ENCODE data around the gene LHFPL6.

LHFPL6 gene

DNA sequence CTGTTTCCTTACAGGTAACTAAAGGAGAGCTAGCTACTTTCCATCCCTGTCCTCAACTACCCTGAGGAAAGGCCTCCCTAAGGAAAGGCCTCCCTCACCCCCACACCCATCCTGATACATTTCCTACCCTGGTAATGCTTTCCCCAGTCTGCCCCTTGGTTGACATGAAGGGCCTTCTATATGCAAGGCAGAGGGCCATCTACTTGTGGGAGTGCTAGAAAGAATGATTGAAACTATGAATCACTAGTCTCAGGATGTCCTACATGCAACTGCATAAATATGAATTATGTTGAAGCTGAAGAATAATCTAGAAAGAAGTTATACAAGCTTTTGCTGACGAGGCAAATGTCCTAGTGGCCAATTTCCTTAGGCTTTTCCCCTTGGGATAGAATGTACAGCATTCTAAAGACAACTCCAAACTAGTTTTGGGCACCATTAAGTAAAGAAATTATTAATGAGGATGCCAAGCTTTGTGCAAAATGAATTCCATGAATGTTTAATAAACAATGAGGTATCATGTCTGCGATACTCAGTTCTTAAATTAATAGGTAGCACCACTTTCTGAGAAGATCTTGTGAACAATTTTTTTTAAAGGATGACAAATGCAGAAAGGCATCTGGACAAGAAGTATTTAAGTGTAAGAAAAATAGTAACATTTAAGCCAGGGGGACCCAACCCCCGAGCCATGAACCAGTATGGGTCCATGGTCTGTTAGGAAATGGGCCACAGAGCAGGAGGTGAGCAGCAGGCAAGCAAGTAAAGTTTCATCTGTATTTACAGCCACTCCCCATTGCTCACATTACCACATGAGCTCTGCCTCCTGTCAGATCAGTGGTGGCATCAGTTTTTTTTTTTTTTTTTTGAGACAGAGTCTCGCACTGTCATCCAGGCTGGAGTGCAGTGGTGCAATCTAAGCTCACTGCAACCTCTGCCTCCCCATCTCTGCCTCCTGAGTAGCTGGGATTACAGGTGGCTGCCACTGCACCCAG is 223.0 kb downstream of the LHFPL6 start:
- no peak for DNase-seq

DNA sequence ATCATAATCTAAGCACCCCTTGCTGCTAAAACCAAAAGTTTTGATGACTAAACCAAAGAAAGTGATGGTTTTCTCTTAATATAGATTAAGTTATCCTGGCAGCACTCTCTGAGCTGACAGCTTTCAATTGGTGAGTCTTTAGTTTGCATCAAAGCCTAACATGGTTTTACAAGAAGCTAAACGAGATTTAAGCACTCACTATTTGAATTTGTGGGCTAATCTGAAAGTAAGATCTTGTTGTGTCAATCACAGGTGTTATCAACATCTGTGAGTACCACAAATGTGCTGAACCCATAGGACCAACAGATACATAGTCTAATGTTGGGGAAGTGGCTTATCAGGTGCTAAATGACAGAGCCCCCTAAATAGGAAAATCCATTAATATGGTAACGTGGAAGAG is 223.9 kb downstream of the LHFPL6 start:
- no peak for DNase-seq

DNA sequence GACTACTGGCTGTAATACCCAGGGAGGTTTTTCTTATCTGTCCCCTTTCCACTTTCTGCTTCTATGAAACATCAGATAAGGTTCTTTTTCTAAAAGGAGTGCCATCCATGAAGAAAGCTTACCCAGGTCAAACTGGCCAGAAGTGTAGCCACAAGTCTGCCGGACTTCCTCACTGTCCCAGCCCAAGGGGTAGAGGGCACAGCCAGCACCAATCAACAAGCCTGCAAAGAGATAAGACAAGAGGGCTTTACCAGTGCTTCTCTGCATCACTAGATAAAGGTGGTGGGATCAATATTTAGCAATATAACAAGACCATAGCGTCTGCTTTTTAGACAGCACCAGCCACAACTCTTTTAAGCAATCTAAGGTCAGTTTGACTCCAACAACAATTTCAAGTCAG is 224.7 kb downstream of the LHFPL6 start:
- DNase-seq, result no peak

DNA sequence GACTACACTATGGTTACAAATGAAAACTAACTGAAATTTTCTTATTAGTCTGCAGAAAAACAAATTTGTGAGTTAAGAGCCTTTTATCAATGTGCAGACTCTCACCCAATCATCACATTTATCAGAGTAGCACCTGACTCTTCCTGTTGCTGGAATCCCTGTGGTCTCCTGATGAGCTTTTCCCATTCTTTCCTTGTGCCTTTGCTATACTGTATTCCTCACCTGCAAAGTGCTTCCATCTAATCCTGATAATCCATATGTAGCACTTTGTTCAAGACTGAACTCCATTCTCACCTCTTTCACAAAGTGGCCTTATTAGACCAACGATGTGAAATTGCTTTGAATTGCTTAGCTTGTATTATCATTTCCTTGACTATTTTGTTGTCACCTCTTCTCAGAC is 225.3 kb downstream of the LHFPL6 start:
- DNase-seq, result no peak

DNA sequence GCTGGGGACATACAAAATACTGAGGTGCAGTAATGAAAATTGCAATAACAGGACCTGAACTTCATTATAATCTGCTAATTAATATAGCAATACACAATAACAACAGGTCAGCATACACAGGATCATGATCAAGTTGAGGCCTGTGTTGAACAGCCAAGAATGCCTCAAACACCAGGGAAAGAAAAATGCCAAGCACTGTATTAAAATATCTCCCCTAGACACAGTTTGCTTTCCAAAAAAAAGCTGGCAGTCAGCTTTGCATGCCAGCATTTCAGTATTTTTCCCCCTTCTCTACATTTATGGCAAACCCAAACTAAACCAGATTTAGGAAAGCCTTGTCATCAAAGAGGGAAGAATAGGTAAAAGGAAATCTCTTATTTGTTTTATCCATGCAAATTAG is 226.9 kb downstream of the LHFPL6 start:
- no peak for DNase-seq

DNA sequence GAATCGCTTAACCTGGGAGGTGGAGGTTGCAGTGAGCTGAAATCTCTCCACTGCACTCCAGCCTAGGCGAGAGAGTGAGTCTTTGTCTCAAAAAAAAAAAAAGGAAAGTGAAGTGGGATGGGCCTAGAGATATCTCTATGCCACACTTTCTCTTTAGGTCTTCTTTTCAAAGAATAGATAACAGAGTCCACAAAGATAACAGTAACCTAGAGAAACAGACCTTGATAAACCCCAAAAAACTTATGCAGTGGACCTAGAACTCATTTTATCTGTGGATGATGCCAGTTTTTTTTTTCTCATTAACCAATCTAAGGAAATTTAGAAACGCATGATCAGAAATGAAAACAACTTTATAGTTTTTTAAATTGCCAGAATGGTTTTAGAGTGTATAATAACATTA is 227.4 kb downstream of the LHFPL6 start:
- DNase-seq, result no peak

DNA sequence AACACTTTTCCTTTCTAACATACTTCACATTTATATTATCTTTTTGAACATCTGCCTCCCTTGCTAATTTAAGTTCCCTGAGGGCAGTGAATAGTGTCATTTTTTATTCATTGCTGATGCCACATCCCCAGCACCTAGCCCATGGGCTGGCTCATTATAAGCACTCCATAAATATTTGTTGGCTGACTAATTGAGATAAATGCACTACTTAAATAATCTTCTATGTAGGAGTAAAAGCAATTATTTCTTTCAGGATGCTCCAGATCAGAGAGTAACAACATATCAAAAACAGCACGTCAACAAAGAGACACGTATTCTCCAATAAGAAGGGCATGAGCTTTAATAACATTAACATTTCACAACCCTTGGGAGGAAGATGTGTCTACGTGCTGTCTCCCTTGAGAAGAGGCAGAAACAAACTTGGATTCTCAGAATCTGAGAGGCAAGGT is 228.2 kb downstream of the LHFPL6 start:
- no peak for DNase-seq

DNA sequence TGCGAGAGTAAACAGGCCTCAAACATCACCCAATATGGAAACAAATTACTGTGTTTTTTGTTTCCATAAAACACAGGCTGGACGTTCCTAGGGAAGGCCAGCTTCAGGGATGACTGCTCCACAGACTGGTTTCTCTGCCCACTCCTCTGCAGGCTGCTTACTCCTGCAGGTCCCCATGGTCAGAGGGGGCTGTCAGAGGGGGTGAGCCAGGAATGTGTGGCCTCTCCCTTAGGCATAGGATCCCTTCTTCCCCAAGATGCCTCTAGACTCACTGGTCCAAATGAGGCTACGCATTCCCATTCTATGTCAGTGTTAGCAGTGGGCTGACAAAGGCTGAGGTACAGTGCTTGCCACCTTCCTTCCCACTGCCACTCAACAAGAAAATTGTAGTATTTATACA is 229.8 kb downstream of the LHFPL6 start:
- DNase-seq, result no peak

DNA sequence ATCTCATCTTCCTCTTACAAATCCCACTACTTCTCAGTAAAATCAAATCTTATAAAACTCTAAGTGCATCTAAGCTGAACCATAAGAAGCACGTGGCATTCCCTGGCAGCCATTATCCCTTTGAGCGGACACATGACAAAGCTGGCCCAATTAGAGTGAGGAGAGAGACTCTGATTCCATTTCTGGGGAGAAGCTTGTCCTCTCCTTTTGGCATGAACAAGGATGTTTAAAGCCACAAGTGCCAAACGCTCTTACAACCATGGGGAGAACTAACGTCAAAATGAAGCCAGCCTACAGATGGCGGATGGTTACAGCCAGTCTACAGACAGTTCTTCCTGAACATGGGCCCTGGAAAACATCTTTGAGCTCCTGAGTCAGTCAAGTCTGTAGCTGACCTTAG is 231.3 kb downstream of the LHFPL6 start:
- DNase-seq, result no peak

DNA sequence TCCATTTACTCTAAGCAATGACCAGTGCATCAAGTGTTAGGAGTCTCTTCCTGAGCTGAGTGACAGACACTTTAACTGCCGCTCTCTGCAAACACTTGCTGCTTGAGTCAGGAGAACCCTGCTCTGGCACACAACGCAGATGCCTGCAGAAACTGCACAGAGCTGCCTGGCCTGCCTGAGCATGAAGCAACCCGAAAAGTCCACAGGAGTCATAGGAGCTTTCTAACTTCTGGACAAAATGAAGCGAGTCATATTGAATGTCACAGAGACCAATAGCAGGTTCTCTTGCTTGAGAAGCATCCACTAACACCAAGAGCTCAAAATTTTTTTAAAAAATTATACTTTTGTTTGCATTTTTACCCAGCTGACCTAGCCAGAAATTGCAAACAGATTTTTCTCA is 232.4 kb downstream of the LHFPL6 start:
- no peak for DNase-seq

DNA sequence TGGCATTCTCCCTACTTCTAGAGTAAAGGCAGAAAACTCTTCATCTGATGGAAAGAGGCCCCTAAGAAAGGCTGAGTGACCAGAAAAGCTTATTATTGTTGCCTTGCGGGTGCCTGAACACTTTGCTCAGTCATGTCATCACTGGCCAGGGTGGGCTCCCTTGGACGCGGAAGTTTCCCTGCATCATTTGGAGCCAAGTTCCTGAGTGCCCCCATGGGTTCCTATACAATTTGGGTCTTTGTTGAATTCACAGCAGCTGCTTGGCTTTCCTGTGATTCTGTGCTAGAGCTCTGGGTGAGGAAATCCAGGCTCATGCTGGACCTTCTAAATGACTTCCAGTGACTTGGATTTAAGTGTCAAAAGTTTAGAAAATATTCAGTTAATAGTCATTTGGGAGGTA is 232.9 kb downstream of the LHFPL6 start:
- DNase-seq, result no peak

DNA sequence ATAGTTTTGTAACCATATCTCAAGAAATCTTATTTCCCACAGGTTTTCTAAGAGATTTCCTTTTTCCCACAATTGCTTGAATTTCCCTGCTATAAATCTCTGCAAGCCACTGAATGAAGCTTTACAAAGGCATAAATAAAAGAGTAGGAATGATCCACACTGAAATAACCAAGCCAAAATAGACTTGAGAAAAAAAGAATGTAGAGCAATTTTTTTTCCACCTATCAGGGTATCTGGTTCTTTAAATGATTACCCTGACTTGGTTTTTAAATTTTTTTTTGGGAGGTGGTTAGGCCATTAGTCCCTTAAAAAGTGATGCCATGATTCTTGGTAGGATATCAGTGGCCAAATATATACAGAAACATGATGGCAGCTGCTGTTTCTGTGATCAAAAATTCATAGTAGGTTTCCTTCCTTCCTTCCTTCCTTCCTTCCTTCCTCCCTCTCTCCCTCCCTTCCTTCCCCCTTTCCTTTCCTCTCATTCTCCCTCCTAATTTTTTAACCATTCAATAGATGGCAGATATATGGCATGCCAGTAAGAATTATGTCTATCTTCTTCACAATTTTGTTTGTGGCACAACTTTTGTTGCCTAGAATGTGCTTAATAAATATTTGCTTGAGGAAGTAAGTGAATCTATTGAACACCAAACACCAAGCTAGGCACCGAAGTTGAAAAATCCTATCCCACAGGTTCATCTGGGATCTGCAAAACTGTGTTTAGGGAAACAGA is 233.7 kb downstream of the LHFPL6 start:
- no peak for DNase-seq

DNA sequence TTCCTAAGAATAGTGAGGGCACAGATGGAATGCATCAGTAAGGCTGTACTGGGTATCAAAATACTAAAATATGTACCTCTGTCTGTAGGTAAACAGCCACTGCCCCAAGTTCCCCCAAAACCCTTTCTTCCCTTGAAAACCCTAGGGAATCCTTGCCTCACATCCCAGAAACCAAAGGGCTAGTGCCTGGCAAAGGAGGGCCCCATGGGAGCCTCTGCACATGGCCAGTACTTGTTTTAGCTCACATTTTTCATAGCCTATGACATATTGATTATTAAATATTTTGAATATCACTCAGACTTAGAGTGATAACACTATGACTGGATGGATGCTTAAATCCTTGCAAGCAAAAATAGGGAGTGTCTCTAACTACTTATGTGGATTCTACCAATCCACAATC is 237.1 kb downstream of the LHFPL6 start:
- no peak for DNase-seq

DNA sequence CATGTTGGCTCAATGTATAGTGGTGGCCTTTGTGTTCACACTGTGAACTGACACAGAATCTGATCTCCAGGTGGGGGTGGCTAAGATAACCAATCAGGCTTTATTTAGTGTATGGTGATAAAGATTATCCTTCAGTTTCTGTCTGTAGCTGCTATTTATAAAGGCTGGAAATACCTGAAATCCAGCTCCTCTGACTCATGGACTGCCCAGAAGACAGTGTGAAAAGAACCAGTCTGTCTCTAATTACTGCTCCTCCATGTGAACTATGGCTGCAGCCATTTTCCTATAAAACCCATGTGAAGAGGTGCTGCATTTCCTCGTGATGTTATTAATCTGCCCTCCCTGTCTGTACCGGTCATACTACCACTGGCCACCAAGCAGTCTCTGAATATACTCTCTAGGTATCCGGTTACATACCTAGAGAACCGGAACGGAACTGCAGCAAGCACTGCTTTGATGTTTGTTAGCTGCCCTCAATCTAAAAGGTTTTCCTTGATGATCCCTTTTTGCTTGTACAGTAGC is 238.0 kb downstream of the LHFPL6 start:
- no peak for DNase-seq

DNA sequence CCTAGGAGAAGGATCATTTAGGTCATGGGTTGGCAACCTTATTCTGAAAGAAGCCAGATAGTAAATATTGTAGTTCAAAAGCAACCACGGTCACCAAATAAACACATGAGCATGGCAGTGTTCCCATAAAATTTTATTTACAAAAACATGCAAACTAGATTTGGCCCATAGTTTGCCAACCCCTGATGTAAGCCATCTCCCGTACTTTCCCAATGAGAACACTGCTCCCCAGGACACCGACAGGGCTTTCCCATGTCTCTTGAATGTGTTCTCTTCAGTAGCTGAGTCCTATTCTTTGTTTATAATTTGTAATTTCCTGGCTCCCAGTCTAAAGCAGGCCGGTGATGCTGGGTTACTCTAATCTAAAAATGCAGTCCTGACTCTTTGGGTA is 239.6 kb downstream of the LHFPL6 start:
- no peak for DNase-seq

DNA sequence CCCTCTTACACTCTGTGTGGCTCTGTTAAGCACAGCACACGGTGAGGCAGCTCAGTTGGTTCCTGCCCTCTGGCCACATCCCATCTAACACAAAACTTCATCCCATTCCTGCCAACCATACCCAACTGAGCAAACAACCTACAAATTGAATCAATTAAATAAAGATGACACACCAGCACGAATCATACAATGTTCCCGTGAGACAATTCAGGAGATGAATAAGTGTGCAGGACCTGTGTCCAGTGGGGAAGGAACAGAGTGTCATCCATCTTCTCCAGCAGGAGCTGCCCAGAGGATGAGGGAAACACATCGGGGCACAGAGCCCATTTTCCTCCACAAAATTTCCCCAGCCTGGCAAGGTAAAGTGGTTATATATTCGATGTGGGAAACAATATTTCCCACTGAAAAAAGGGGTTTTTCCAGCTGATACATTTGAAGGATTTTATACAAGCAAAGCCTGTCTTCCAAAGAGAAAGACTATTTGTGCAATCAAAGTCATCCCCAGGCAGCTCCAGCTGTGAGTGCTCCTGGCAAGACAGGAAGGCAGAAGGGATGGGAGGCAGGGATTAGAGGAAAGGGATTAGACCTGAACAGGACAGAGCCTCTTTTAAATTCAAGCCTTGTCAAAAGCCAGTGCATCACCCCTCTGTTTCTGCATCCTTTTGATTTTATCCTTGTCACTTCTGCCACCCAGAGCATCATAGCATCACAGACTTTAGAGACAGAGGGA is 240.2 kb downstream of the LHFPL6 start:
- no peak for DNase-seq

DNA sequence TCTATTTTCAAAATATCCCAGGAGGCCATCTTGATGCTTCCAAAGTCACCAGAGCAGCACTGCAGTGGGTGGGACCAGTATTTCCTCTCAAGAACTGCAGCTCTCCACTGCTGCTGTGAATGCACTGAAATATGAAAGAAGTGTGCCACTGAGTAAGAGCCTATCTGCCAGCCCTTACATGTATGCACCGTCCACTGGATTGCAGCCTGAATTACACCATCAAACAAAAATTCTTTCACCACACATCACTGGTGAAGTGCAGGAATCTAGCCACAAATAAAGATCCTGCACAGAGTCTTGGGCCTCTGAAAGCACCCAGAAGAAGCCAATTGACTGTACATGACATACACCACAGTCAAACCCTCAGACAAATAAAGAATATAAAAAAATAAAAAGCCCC is 249.0 kb downstream of the LHFPL6 start:
- DNase-seq, result no peak

DNA sequence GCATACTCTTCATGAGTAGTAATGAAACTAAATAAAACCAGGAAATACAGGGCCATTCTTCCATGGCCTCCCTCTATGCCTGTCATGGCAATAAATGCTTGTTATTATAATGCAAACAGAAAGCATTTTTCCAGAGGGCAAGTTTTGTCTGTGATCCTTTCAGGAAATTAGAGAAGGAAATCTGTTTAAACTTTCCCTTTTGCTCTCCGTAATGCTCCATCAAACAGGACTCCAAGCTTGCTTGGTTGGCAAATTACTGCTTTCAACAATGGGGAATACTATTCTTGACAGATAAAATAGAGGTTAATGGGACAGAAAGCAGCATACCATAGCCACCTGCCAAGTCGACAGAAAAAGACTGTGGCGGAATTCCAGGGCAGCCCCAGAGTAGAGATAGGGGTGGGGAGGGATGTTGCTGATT is 252.5 kb downstream of the LHFPL6 start:
- DNase-seq, result no peak

DNA sequence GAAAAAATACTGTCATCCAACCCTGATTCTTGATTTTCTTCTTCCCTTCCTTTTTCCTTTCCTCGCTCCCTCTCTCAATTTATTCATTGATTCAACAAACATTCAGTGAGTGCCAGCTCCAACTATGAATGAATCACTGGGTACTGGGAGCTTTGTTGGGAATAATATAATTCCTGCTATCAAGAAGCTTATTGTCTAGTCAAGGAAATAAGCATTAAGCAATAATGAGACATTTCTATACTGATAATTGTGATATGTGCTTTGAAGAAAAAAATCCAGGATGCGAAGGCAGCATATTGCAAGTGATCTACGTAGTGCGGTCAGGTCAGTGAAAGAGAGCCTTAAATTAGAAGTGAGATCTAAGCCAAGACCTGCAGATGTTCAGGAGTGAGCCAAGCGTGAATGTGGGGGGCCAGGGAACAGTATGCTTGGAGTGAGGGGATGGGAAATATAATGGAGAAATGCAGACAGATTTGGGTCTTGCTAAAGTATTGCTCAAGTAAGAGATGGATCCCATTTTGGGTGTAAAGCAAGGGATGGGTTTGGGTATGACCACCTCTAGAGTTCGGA is 253.5 kb downstream of the LHFPL6 start:
- no peak for DNase-seq

DNA sequence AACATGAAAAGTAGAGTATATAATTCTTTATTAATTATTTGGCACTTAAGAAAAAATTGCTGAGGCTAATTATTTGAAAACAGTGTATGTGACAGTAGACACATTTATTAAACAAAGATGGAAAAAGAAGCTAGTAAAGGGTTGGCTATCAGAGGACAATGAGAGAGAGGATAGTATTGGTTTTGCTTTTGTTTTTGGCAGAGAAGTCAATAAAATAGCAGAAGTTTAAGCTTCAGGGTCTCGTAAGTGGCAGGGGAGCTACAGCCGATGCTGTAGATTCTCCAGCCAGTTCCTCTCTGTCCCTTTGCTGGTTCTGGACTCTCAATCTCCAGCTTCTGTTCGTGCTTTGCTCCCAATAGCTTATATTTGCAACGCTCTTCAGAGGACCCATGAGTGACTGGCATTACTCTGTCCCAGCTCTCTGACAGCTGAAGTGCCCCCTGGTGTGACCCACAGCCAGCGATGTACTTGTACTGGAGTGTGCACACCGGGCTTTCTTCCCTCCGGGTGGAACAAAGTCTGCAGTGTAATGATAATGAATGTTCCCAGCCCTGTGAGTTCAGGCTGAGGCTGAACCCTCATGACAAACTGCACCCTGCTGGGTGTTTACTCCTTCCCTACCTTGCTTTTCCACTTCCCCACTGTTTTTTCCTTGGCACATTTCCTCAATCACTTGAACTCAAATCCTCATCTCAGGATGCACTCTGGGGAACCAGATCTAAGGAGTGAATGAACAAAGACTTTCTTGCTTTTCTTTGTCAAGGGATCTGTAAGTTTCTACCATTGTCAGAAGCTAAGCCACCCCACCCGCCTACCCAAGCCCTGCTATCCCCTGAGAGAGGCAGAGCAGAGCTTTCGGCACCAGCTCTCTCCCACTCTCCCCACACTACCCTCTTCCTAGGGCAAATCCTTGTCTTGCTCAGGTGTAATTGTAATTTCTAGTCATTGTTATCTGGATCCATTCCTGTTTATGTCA is 254.8 kb downstream of the LHFPL6 start:
- no peak for DNase-seq

DNA sequence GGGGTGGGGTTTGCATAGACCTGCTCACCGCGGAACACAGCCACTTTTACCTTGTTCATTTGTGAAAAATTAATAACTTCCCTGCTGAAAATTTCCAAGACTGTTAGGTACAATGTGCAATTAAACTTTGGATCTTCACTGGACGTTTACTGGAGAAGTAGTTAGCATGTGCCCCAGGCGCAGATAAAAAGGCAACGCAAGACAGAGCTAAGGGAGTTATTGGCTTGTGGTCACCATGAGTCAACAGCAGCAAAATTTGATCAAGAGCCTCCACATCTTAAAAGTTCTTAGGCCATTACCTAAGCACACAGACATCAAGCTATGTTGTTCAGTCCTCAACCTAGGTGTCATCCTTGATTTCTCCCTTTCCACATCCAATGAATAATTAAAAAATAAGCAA is 257.0 kb downstream of the LHFPL6 start:
- no peak for DNase-seq

DNA sequence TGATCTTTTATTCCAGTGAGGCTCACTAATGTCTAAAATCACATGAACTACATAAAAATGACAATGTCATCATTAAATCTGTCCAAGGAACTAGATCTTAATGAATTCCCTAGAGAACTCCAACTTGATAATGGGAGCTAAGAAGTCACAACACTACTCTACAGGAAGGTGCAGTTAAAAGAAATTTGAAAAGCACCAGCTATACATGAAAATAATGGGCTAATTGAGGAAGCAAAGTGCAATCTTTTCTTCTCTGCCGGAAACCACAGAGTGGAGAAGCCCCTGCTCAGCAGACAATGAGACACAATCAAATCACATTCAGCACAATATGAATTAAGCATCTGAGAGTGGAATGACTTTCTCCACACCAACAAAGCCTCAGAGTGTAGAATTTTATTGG is 261.7 kb downstream of the LHFPL6 start:
- no peak for DNase-seq
